Measurements from ENCODE around the gene ITSN1. TPM values are rescaled to one million over a fixed set of nuclear protein-coding genes. Genes with fewer than 3 reads are reported as not detected.
"Not testable (repeated sequence)": the region's sequence is repeated elsewhere in the genome, so short reads cannot be mapped to it uniquely, and the experiment has no call there.

The ITSN1 gene
- total RNA-seq, 1 donor from 2014 or later = 73.8 TPM

DNA sequence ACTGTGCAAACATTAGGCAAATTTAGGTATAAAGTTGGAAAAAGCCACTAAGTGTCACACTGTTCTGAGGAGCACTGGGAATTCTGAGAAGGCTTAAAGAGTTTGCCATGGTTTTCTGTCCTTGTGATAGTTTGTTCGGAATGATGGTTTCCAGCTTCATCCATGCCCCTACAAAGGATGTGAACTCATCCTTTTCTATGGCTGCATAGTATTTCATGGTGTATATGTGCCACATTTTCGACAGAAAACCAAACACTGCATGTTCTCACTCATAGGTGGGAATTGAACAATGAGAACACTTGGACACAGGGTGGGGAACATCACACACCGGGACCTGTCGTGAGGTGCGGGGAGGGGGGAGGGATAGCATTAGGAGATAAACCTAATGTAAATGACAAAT lies 34.4 kb downstream of the ITSN1 start:
- DNase-seq (ENCODE audit: low spot score in 2 of 2); FAIRE-seq: not testable (repeated sequence)

GRCh38 chr21:33677450-33677849 lies 35.1 kb downstream of the ITSN1 start:
- FAIRE-seq = no peak
- DNase-seq (ENCODE audit: low spot score in 2 of 2) = no peak

DNA sequence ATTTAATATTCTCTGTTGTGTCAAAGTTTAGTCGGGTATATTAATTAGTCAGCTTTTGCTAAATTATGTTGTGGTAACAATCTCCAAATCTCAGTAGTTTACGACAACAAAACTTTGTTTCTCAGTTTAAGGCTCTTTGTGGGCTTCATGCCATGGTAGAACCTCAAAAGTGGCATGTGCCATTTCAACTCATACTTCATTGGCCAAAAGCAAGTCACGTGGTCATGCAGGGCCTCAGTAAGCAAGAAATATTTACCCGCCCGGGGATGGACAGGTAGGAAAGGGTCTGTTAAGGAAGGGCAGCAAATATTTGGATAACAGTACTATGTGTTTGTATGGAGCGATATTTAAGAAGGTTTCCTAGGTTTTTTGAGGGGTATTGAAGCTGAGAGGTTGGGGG lies 38.6 kb downstream of the ITSN1 start:
- FAIRE-seq = no peak

GRCh38 chr21:33682992-33683627 lies 40.8 kb downstream of the ITSN1 start:
- DNase-seq (ENCODE audit: low spot score in 2 of 2) = no peak
- no peak for FAIRE-seq

More for the DNA sequence above, 38.6 kb downstream of the ITSN1 start:
- no peak for DNase-seq (ENCODE audit: low spot score in 2 of 2)

DNA sequence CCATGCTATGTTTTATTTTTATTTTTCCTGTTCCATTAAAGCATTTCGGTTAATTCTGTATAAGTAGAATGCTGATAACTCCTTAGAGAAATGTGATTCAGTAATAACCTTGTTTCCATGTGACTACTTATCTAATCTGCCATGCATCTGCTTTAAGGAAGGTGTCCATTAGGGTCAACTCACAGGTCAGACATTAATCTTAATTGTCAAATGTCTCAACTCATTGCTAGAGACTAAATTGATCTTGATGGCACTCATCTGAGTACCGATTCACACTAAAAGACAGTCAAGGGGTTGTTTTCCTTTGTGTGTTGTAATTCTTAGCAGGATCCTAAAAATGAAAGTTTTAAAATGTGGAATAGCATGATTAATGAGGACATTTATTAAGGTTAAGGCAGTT lies 41.8 kb downstream of the ITSN1 start:
- no peak for DNase-seq (ENCODE audit: low spot score in 2 of 2)
- FAIRE-seq = no peak

DNA sequence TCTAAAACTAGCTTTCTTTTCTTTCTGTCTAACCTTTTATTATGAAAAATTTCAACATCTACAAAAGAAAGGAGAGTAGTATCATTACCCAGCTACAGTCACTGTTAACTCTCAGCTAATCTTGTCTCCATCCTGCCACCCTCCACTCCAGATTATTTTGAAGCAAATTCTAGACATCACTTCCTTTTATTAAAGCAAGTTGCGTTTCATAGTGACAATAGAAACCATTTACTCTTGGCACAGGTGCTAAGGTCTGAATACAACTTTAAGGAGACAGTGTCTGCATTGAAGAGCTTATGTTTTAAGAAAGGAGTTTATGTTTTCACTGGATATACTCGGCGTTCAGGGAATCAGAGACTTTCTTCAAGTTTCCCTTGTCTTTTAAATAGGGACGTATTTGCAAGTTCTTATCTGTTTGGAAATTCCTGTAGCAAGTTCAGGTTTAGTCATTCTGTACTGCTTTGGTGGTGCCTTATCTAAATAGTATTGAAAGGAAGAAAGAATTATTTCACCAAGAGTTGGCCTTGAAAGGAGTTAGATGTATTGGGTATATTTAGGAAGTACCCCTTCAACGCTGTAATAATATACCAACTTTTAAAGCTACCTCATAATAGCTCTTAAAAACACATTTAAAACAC lies 42.7 kb downstream of the ITSN1 start:
- FAIRE-seq (no peak), DNase-seq (ENCODE audit: low spot score in 2 of 2) (no peak)

- FAIRE-seq = no peak
- no peak for DNase-seq (ENCODE audit: low spot score in 2 of 2)
These were observed 43.4 kb downstream of the ITSN1 start for GRCh38 chr21:33685613-33686197.

DNA sequence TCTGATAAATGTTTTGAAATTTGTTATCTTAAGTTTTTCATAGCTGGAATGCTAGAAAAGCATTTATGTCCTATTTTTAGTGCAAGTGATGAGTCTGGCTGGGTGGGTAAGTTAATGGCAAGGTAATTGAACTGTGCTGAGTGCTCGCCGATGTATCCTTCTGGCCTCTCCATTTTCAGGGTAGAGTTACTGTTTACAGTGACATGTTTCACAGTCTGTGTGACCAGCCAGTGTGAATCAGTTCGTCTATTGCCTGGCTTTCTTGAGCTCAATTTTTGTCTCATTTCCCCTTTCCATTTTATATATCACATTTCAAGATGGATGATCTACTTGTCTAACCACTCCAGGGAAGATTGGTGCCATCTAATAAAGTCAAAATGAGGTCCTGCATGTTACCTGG lies 44.1 kb downstream of the ITSN1 start:
- FAIRE-seq (no peak), DNase-seq (ENCODE audit: low spot score in 2 of 2) (no peak)

DNA sequence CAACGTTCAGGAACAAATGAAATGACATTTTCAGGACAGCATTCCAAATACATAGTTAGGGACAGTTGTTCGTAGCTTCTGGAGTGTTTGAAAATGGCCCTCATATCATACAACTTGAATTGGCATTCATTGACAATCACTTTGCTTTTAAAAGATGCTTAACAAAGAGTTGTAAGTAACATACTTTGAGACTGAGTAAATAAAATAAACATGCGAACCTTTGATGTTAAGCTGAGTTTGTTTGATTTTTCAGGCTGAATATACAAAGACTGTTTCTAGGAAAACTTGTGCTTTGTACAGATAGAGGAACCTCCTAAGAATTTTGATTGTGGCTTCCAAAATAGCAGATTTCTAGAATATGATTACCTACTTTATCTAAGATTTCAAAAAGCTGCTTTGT lies 45.3 kb downstream of the ITSN1 start:
- FAIRE-seq = no peak

DNA sequence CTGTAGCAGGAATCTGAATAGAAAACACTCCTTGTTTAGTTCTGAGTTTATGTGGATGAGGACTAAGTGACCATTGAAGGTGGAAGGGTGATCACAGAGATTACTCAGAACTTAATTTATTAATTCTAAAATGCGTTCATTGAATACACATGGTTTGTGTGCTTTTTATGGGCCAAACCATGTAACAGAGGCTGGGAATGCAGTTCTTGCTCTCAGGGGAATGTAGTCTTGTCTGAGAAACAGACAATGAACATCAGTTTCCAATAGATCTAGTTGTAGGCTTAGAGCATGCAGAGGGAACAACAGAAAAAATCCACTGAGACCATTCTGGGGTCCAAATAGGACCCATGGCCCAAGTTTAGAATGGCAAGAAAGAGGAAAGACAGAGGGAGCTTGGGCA lies 46.1 kb downstream of the ITSN1 start:
- FAIRE-seq (no peak), DNase-seq (ENCODE audit: low spot score in 2 of 2) (no peak)

More for the DNA sequence above, 45.3 kb downstream of the ITSN1 start:
- no peak for DNase-seq (ENCODE audit: low spot score in 2 of 2)

- FAIRE-seq (no peak), DNase-seq (ENCODE audit: low spot score in 2 of 2) (no peak)
These were observed 48.6 kb downstream of the ITSN1 start for GRCh38 chr21:33690874-33691273.

GRCh38 chr21:33691945-33692603 lies 49.8 kb downstream of the ITSN1 start:
- FAIRE-seq (no peak), DNase-seq (ENCODE audit: low spot score in 2 of 2) (no peak)

DNA sequence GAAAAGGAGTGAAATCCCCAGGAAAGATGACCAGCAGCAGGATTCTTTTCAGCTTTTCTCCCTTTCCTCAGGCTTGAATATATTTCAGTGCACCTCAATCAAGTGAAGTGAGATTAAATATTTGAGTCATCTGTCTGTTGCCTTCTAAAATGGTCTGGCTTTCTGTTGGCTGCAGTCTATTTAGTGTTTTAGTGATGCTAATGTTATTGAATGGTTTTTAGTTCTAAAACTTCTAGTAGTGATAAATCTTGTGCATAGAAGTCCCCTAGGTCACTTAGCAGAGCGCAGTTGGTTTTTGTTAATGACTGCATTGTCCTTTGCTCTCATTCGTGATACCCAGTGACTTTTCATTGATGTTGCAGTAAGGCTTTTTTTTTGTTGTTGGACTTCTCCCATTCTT lies 53.5 kb downstream of the ITSN1 start:
- DNase-seq (ENCODE audit: low spot score in 2 of 2) = no peak
- FAIRE-seq = no peak

- no peak for DNase-seq (ENCODE audit: low spot score in 2 of 2)
- FAIRE-seq = no peak
These were observed 54.2 kb downstream of the ITSN1 start for GRCh38 chr21:33696465-33696864.

DNA sequence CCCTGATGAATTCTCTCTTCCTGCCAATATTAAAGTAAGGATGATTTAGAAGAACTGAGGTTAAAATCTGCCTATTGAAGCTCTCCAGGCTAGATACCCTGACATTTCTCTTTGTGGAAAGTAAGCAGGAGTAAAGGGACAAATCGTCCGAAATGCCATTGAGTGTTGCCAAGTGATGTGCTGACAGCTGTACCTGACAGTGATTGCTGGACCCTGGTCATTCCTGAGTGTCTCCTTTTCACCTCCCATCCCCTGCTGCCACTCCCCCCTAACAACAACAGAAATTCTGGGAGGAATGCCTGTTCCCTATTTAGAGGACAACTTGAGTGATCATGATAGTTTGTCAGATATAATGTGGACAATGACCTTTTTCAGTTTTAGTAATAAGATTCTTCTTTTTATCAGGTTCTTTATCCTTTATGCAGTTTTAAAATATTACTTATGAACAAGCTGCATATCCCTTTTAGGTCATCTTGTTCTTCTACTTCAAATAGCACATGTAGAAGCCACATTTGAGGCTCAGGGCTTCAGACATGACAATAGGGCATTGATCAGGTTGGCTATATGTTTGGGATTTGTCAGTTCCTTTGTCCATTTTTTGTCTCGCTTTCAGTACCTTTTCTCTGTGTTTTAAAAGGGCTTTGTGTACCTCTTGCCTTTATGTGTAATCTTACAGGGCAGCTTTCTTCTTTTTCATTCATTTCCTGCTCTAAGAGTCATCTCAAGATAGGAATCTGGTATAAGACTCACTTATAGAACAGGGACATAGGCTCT lies 56.0 kb downstream of the ITSN1 start:
- DNase-seq (ENCODE audit: low spot score in 2 of 2) = no peak
- FAIRE-seq = no peak

DNA sequence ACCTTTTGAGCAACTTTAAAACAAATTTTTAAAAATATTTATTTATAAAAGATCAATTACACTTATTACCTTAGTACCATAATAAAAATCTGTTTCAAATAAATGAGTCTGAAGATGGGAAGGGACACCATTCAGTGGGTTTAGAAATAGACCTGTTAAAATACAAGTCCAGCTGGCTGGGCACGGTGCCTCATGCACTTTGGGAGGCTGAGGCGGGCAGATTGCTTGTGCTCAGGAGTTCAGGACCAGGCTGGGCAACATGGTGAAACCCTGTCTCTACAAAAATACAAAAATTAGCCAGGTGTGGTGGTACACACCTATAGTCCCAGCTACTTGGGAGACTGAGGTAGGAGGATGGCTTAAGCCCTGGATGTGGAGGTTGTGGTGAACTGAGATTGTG lies 57.0 kb downstream of the ITSN1 start:
- DNase-seq (ENCODE audit: low spot score in 2 of 2) = no peak
- no peak for FAIRE-seq

DNA sequence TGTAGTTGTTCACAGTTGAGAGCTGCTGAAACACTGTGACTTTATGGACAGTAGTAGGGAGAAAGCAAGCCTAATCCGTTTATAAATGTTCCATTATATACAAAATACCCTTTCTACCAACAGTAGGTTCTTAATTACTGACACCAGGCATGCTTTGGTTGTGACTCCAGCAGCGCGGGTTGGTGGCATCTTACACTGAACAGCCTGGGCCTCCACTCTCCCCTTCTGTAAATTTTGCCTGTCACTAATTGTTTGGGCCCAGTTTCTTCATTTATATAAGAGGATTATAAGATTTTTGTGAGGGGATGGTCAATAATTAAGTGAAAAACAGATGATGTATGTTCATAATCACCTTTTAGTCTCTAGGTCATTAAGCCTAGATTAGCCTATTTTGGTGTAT lies 58.2 kb downstream of the ITSN1 start:
- DNase-seq (ENCODE audit: low spot score in 2 of 2) (no peak), FAIRE-seq (no peak)

GRCh38 chr21:33703750-33704606 lies 61.7 kb downstream of the ITSN1 start:
- no peak for FAIRE-seq

DNA sequence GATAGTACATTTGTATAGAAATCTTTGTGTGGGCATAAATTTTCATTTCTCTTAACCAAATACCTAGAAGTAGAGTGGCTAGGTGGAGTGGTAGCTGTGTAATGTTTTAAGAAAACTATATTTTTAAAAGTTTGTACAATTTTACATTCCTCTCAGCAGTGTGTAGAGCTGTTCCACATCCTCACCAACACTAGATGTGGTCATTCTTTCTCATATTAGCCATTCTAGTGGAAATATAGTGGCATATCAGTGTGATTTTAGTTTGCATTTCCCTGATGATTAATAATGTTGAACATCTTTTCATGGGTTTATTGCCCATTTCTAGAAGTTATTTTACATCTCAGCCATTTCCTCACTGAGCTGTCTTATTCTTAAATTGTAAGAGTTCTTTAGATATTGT lies 65.5 kb downstream of the ITSN1 start:
- FAIRE-seq = no peak
- no peak for DNase-seq (ENCODE audit: low spot score in 2 of 2)

More at GRCh38 chr21:33703750-33704606, 61.7 kb downstream of the ITSN1 start:
- no peak for DNase-seq (ENCODE audit: low spot score in 2 of 2)

DNA sequence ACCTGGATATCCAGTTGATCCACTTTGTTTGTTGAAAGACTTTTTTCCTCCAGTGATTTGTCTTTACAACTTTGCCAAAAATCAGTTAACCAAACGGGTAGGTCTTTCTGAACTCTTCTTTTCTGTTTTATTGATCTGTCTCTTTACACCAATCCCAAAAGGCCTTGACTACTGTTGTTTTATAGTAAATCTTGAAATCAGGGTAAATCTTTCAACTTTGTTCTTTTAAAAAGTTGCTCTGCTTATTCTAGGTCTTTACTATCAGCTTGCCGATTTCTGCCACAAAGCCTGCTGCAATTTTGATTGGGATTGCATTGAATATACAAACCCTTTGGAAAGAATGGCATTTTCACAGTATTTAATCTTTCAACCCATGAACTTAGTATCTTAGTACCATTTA lies 66.6 kb downstream of the ITSN1 start:
- DNase-seq (ENCODE audit: low spot score in 2 of 2) (no peak), FAIRE-seq (no peak)
